ENCODE results near the gene ESPL1.

The ESPL1 gene

DNA sequence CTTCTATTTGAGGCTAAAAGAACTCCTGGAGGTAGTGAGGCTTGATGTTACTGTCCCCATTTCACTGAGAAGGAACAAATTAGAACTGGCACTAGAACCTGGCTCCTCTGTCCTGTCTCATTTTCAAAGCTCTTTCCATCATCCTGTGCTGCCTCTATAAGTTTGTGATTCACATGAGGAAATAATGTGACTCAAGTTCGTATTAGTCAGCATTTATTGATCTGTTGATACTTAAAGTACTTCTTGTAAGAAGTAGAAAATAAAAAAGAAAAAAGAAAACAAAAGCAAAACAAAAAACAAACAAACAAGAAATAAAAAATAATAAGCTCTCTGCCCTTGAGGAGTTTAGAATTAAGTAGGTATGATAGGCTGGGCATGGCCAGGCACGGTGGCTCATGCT is 2.3 kb upstream of the ESPL1 start:
- Histone ChIP-seq H3K4me3 (no peak overlapping the region), H4K20me1 (peaks cover 0 to 19% (median 9%) of the 10 kb centered on the region in 11 experiments; a peak in 7 of 22 replicates), H3K9me3 (replicated peaks in 1 of 11) (no peaks in the 10 kb centered on the region), H3K27ac (no peak overlapping the region), H3K36me3 (peaks cover 0 to 20% (median 18%) of the 10 kb centered on the region in 11 experiments; a peak in 15 of 22 replicates), H3K27me3 (no peaks in the 10 kb centered on the region), H3K4me2 (no peak overlapping the region), H3K4me1 (peaks cover 31 to 47% (median 37%) of the 10 kb centered on the region in 10 experiments), H3K9ac (no peak overlapping the region)
- no peak for TF ChIP-seq Cebpa-rat (IDR thresholded peaks at IDR 0.05)

DNA sequence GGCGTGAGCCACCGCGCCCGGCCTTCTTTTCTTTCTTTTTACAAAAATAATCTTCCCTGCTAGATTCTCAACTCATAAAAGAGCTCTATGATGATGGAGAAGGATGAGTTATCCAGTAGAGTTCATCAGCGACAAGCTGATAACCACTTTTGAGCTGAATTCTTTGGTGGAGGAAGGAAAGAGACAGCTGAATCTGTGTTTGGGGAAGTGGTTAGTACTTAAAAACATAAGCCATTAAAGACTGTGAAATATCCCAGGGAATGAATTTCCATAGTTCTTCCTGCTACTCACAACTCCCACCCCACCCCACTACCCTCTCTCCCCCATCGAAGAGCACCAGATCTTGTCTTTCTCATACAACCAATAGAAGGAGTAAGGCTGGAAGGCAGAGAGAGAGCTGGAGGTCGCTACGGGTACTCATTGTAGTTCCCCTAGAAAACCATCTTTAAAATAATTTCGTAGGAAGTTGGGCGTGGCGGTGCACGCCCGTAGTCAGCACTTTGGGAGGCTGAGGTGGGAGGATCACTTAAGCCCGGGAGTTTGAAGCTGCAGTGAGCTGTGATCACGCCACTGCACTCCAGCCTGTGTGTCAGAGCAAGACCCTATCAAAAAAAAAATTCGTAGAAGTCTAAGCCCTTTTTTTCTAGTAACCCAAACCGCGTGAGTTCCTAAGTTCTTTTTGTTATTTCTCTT is 647 bp upstream of the ESPL1 start:
- peak overlapping the region; percentile 76 to 97 (median 91) for H3K4me2 ChIP-seq
- no peak for TF ChIP-seq Cebpa-rat (IDR thresholded peaks at IDR 0.05)
- H3K4me1 ChIP-seq: peaks cover 31 to 61% (median 44%) of the 10 kb centered on the region in 10 experiments
- no peaks in the 10 kb centered on the region for H3K27me3 ChIP-seq
- H4K20me1 ChIP-seq: peaks cover 0 to 23% (median 11%) of the 10 kb centered on the region in 11 experiments; a peak in 7 of 22 replicates
- H3K4me3 ChIP-seq: peak overlapping the region; percentile 56 to 87 (median 76)
- peaks cover 0 to 35% (median 29%) of the 10 kb centered on the region in 11 experiments; a peak in 15 of 22 replicates for H3K36me3 ChIP-seq
- H3K9me3 ChIP-seq (replicated peaks in 1 of 11): no peaks in the 10 kb centered on the region
- H3K27ac ChIP-seq: peak overlapping the region; percentile 43 to 89 (median 84); a peak in 19 of 22 replicates
- H3K9ac ChIP-seq: peak overlapping the region; percentile 74 to 89 (median 86)

DNA sequence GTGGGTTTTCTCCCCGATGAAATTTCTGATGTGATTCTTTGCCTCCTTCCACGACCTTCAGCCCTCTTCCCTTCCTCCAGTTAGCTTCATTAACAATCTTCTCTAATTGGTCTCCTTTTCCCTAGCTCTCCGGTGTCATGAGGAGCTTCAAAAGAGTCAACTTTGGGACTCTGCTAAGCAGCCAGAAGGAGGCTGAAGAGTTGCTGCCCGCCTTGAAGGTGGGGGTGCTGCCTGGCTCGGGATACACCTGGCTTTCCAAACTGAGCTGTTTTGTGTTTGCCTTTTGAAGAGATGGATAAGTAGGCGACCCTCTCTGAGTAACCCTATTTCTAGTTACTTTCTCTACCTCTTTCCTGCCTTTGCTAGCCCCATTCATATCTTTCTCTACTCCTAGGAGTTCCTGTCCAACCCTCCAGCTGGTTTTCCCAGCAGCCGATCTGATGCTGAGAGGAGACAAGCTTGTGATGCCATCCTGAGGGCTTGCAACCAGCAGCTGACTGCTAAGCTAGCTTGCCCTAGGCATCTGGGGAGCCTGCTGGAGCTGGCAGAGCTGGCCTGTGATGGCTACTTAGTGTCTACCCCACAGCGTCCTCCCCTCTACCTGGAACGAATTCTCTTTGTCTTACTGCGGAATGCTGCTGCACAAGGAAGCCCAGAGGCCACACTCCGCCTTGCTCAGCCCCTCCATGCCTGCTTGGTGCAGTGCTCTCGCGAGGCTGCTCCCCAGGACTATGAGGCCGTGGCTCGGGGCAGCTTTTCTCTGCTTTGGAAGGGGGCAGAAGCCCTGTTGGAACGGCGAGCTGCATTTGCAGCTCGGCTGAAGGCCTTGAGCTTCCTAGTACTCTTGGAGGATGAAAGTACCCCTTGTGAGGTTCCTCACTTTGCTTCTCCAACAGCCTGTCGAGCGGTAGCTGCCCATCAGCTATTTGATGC is 797 bp downstream of the ESPL1 start:
- Histone ChIP-seq H3K4me2 (peak overlapping the region; percentile 76 to 97 (median 91)), H4K20me1 (peaks cover 0 to 26% (median 13%) of the 10 kb centered on the region in 11 experiments; a peak in 8 of 22 replicates), H3K27me3 (no peaks in the 10 kb centered on the region), H3K9me3 (replicated peaks in 1 of 11) (no peaks in the 10 kb centered on the region), H3K4me1 (peaks cover 31 to 64% (median 47%) of the 10 kb centered on the region in 10 experiments), H3K27ac (peak overlapping the region; percentile 43 to 89 (median 84); a peak in 21 of 22 replicates), H3K9ac (peak overlapping the region; percentile 74 to 89 (median 86)), H3K36me3 (peaks cover 0 to 50% (median 39%) of the 10 kb centered on the region in 11 experiments; a peak in 16 of 22 replicates), H3K4me3 (peak overlapping the region; percentile 56 to 87 (median 76))
- TF ChIP-seq Cebpa-rat (IDR thresholded peaks at IDR 0.05): no peak

DNA sequence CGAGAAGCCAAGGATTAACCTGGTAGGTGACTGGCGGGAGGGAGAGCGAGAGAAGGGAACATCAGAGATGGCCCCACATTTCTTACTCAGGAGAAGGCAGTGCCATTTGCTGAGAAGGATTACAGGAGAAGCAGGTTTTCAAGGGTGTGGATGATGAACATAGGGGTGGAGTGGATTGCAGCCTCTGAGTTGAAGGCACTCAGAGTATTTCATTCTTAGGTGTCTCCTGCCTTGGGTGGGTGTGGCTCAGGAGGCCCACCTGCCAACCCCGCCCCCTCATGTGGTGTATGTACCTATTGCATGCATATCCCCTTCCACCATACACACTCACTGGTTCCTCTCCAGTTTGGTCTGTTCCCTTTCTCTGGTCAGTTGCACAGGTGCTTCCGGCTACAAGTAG is 6.3 kb downstream of the ESPL1 start:
- H3K4me2 ChIP-seq: no peak overlapping the region
- H3K4me1 ChIP-seq: peaks cover 14 to 33% (median 23%) of the 10 kb centered on the region in 10 experiments
- peaks cover 0 to 57% (median 12%) of the 10 kb centered on the region in 11 experiments; a peak in 8 of 22 replicates for H4K20me1 ChIP-seq
- no peak overlapping the region for H3K4me3 ChIP-seq
- no peak overlapping the region for H3K9ac ChIP-seq
- H3K27ac ChIP-seq: no peak overlapping the region
- H3K36me3 ChIP-seq: peaks cover 2 to 98% (median 88%) of the 10 kb centered on the region in 11 experiments; a peak in 21 of 22 replicates
- no peaks in the 10 kb centered on the region for H3K9me3 ChIP-seq (replicated peaks in 1 of 11)
- TF ChIP-seq Cebpa-rat (IDR thresholded peaks at IDR 0.05): no peak
- no peaks in the 10 kb centered on the region for H3K27me3 ChIP-seq

DNA sequence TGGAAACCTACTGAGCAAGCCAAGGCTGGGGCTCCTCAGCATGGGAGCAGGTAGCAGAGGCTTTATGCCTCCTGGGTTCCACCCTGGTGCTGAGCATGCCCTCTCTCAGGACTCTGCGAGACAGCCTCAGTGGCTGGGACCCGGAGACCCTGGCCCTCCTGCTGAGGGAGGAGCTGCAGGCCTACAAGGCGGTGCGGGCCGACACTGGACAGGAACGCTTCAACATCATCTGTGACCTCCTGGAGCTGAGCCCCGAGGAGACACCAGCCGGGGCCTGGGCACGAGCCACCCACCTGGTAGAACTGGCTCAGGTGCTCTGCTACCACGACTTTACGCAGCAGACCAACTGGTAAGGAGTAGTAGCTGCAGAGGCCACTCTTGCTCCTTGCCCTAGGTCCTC is 8.4 kb downstream of the ESPL1 start:
- peak overlapping the region in 2 of 11 experiments; percentile 2 to 24; a peak in 2 of 22 replicates for H3K9ac ChIP-seq
- no peak overlapping the region for H3K4me2 ChIP-seq
- no peaks in the 10 kb centered on the region for H3K27me3 ChIP-seq
- H3K27ac ChIP-seq: no peak overlapping the region
- TF ChIP-seq Cebpa-rat (IDR thresholded peaks at IDR 0.05): no peak
- H3K36me3 ChIP-seq: peaks cover 13 to 98% (median 89%) of the 10 kb centered on the region in 11 experiments; a peak in 21 of 22 replicates
- H4K20me1 ChIP-seq: peaks cover 0 to 49% (median 0%) of the 10 kb centered on the region in 11 experiments; a peak in 5 of 22 replicates
- no peaks in the 10 kb centered on the region for H3K9me3 ChIP-seq (replicated peaks in 1 of 11)
- H3K4me3 ChIP-seq: no peak overlapping the region
- peaks cover 0 to 13% (median 7%) of the 10 kb centered on the region in 10 experiments; a peak in 11 of 20 replicates for H3K4me1 ChIP-seq

DNA sequence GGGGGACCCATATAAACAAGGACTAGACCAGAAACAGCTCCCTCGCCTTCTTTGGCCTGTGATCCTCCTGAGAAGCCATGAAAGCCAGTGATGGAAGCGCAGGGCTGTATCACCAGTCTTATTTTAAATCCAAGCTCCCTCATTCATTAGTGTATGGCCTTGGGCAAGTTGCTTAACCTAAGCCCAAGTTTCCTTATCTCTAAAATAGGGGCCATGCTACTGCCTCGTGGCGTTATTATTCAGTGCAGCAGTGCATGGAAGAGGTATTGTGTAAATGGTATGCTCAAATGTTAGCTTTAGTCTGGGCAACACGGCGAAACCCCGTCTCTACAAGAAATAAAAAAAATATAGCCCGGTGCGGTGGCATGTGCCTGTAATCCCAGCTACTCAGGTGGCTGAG is 9.9 kb downstream of the ESPL1 start:
- H3K9ac ChIP-seq: peak overlapping the region in 2 of 11 experiments; percentile 2 to 19; a peak in 1 of 22 replicates
- no peaks in the 10 kb centered on the region for H3K9me3 ChIP-seq (replicated peaks in 1 of 11)
- H3K4me2 ChIP-seq: no peak overlapping the region
- H3K27me3 ChIP-seq: no peaks in the 10 kb centered on the region
- peaks cover 27 to 100% (median 96%) of the 10 kb centered on the region in 11 experiments for H3K36me3 ChIP-seq
- H4K20me1 ChIP-seq: peaks cover 0 to 50% (median 0%) of the 10 kb centered on the region in 11 experiments; a peak in 4 of 22 replicates
- no peaks in the 10 kb centered on the region for H3K4me1 ChIP-seq
- TF ChIP-seq Cebpa-rat (IDR thresholded peaks at IDR 0.05): no peak
- no peak overlapping the region for H3K27ac ChIP-seq
- no peak overlapping the region for H3K4me3 ChIP-seq

DNA sequence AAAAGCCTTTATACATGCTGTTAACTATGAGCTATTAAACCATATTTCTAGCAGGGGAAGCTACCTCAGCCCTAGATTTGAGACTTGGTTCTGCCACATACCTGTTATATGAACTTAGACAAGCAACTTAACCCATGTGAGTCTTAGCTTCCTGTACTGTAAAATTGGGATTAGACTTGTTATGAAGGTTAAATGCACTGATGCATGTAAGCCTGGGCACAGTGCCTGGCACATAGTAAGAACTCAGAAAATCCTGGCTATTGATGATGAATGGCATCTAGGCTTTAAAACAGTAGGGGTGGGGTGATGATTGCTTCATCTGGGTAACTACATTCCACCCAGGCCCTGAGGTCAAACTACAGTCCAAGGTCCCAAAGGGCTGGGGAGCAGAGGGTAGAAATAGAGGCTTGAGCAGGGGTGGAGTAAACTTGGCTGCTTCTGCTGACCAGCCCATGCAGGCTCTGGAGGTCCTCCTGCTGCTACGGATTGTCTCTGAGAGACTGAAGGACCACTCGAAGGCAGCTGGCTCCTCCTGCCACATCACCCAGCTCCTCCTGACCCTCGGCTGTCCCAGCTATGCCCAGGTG is 11.3 kb downstream of the ESPL1 start:
- Histone ChIP-seq H3K4me3 (no peak overlapping the region), H3K36me3 (peaks cover 41 to 100% (median 98%) of the 10 kb centered on the region in 11 experiments), H3K27ac (no peak overlapping the region), H3K27me3 (no peaks in the 10 kb centered on the region), H3K9ac (peak overlapping the region in 3 of 11 experiments; percentile 1 to 23 (median 17); a peak in 1 of 22 replicates), H4K20me1 (peaks cover 0 to 43% (median 0%) of the 10 kb centered on the region in 11 experiments; a peak in 4 of 22 replicates), H3K4me1 (no peaks in the 10 kb centered on the region), H3K4me2 (no peak overlapping the region), H3K9me3 (replicated peaks in 1 of 11) (no peaks in the 10 kb centered on the region)
- no peak for TF ChIP-seq Cebpa-rat (IDR thresholded peaks at IDR 0.05)

DNA sequence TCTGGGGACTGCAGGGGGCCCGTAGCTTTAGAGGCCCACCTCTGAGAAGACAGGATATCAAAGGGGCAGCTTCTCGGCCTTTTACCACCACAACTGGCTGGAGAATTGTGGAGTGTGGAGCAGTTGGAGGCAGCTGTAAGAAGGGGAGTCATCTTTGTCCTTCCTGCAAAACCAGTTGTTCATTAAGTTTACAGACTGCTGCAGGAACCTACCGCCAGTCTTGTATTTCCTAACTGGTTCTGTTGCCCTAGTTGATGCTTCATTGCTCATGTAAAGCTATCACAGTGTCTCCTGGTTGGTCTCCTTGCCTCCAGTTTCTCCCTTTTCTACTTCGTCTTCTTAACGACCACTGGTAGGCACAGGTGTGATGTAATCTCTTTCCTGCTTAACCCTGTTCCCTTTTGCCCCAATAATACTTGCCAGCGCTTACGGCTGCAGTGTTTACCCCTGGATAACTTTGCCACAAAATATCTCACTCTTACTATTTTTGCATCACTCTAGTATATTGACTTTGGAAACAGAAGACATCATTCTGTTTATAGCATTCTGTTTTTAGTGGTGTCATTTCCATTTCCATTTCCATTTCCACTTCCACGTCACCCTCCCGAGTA is 11.9 kb downstream of the ESPL1 start:
- TF ChIP-seq Cebpa-rat (IDR thresholded peaks at IDR 0.05): no peak
- Histone ChIP-seq H3K36me3 (peaks cover 44 to 100% (median 98%) of the 10 kb centered on the region in 11 experiments), H3K9ac (peak overlapping the region in 3 of 11 experiments; percentile 1 to 23 (median 17); a peak in 1 of 22 replicates)

More for the DNA sequence above, 11.9 kb downstream of the ESPL1 start:
- no peaks in the 10 kb centered on the region for H3K9me3 ChIP-seq (replicated peaks in 1 of 11)
- no peaks in the 10 kb centered on the region for H3K4me1 ChIP-seq
- no peak overlapping the region for H3K4me3 ChIP-seq
- no peaks in the 10 kb centered on the region for H3K27me3 ChIP-seq
- H4K20me1 ChIP-seq: peaks cover 0 to 37% (median 0%) of the 10 kb centered on the region in 11 experiments; a peak in 2 of 22 replicates
- H3K4me2 ChIP-seq: no peak overlapping the region
- H3K27ac ChIP-seq: no peak overlapping the region
